IPS-15b (cell line): ENCODE measurements around the gene TAF4.

ENCODE experiments used
- H3K27me3 ChIP-seq: one replicate; pipeline ENCODE4 v1.6.1; 2013; ENCODE audit warnings: low read length; ENCODE audit not compliant: control insufficient read depth, insufficient read depth
- H3K36me3 ChIP-seq: one replicate; pipeline ENCODE4 v1.6.1; 2013; ENCODE audit warnings: low read length; ENCODE audit not compliant: control insufficient read depth, insufficient read depth
- H3K4me1 ChIP-seq: one replicate; pipeline ENCODE4 v1.6.1; 2013; ENCODE audit warnings: mild to moderate bottlenecking, low read length; ENCODE audit not compliant: control insufficient read depth, insufficient read depth
- H3K4me3 ChIP-seq: one replicate; pipeline ENCODE4 v1.5.1; 2013; ENCODE audit warnings: low read depth, low read length
- H3K9ac ChIP-seq: one replicate; pipeline ENCODE4 v1.6.1; 2013; ENCODE audit warnings: low read depth, mild to moderate bottlenecking, low read length
- H3K9me3 ChIP-seq: one replicate; pipeline ENCODE4 v1.6.1; 2013; ENCODE audit warnings: mild to moderate bottlenecking, low read length; ENCODE audit not compliant: control insufficient read depth, insufficient read depth

Gene TAF4

DNA sequence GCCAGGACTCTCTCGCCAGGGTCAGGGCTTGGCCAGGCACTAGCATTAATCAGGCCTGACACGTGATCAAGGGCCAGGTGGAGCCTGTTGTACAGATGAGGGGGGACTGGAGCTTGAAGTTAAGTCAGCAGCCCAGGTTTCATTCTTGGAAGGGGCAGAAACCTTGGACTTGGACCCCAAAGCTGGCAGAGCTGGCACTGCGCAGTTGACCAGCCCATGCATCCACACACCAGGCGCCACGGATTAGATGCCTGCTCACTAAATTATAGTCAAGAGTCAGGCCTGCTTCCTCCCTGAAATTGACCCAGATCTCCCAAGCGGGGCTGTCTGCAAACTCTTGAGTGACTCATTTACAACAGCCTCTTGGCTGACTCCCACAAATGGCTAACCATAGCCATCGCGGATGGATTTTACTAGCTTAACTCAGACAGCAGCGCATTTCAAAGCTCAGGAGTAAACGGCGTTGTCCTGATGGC is 4.1 kb upstream of the TAF4 start:
- H3K36me3 ChIP-seq = no peaks in the 10 kb centered on the region
- peaks cover 9% of the 10 kb centered on the region for H3K4me1 ChIP-seq
- no peaks in the 10 kb centered on the region for H3K27me3 ChIP-seq
- H3K9ac ChIP-seq = no peak overlapping the region
- H3K4me3 ChIP-seq = no peak overlapping the region
- H3K9me3 ChIP-seq = peaks cover 5% of the 10 kb centered on the region

DNA sequence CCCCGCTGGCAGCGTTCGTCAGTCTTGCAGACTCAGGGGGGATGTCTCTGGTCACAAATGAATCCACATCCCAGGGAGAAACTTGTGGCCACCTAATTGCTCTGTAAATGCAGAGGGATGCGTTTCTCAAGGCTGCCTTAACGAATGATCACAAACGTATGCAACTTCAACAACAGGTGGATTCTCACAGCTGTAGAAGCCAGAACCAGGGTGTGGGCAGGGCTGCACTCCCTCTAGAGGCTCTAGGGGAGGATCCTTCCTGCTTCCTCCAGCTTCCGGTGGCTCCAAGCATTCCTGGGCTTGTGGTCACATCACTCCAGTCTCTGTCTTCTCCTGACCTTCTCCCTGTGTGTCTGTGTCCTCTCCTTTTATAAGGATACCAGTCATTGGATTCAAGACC is 3.3 kb upstream of the TAF4 start:
- Histone ChIP-seq H3K4me1 (peaks cover 9% of the 10 kb centered on the region), H3K9ac (no peak overlapping the region), H3K4me3 (no peak overlapping the region), H3K9me3 (peaks cover 5% of the 10 kb centered on the region), H3K36me3 (no peaks in the 10 kb centered on the region), H3K27me3 (no peaks in the 10 kb centered on the region)

DNA sequence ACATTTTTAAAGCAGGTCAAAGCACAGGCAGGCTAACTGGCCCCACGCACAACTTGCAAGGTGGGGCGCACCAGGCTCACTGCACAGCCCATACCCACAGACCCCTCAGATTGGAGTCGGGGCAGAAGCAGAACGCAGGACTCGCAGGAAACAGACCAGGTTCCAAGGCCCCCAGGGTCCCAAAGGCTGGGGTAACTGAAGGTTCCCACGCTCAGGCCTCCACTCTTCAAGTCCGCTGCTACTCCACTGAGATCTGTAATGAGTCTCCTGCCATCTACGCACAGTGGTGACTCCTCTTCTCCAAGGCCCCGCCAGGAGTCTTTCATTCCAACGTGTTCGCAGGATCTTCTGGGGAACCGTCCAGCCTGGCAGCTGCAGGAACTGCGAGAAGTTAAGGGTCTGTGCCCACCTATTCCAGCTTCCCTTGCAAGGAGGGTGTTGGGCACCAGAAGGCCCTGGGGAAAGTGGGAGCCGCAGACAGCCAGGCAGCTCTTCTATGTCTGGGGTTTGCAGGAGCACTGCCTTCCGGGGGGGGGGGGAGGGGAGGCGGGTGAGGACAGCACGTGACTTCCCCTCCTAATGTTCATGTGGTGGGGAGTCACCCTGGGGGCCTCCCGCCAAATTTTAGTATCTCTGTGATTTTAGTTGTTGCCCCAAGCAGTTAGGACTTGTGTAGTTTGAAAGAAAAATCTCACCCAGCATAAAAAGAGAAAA is 2.0 kb upstream of the TAF4 start:
- Histone ChIP-seq H3K9me3 (no peaks in the 10 kb centered on the region), H3K9ac (no peak overlapping the region), H3K4me1 (peaks cover 9% of the 10 kb centered on the region), H3K27me3 (no peaks in the 10 kb centered on the region), H3K36me3 (no peaks in the 10 kb centered on the region), H3K4me3 (peak overlapping the region; percentile 79)

DNA sequence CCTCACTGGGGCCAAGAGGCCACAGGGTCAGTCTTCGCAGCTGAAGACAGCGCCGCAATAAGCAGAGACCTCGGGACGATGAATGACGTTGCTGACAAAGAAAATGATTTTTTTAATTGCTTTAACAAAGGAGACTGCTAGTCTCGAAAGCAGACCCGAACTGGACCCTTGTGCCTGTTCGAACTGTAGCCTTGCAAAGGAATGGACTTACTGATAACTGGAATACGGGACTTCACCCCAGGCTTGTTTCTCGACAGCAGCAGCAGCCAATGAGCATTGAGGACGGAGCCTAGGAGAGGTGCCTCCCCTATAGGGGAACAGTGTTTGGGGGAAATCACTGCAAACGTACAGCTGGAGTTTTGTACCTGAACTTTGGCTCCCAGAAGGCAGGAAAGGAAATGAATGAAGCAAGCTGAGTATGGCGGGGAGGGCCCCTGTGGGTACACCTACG is 1.3 kb upstream of the TAF4 start:
- H3K36me3 ChIP-seq = no peaks in the 10 kb centered on the region
- peak overlapping the region; percentile 70 for H3K9ac ChIP-seq
- no peaks in the 10 kb centered on the region for H3K27me3 ChIP-seq
- peaks cover 9% of the 10 kb centered on the region for H3K4me1 ChIP-seq
- H3K9me3 ChIP-seq = no peaks in the 10 kb centered on the region
- H3K4me3 ChIP-seq = peak overlapping the region; percentile 79

DNA sequence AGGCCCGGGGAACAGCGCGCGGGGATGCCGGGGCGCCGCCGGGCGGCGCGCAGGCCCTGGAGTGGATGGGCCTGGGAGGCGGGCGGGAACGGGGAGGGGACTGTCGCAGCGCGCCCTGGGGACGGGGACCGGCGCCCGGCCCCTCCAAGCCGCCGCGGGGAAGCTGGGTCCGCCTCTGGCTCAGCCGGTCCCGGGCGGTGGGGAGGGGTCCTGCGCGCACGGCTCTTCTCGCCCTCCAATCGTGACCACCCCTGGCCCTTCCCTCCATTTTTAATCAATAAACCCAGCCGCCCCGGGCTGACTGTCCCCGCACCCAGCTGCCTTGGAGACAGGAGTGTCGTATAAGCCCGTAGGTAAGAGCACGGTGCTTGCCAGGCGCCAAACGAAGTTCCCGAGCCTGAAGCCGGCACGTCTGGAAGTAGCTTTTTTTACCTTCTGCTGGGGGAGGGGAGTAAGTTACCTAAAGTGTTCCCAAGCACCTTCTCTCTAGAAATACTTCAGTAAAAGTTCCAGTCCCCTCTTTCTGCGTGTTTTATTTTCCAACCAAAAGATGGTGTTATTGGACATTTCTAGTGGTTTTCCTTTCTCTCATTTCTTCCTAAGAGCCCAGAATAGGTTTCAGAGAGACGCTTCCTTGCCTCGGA is 780 bp upstream of the TAF4 start:
- no peaks in the 10 kb centered on the region for H3K36me3 ChIP-seq
- peaks cover 9% of the 10 kb centered on the region for H3K4me1 ChIP-seq
- no peaks in the 10 kb centered on the region for H3K9me3 ChIP-seq
- peak overlapping the region; percentile 70 for H3K9ac ChIP-seq
- no peaks in the 10 kb centered on the region for H3K27me3 ChIP-seq
- peak overlapping the region; percentile 79 for H3K4me3 ChIP-seq

DNA sequence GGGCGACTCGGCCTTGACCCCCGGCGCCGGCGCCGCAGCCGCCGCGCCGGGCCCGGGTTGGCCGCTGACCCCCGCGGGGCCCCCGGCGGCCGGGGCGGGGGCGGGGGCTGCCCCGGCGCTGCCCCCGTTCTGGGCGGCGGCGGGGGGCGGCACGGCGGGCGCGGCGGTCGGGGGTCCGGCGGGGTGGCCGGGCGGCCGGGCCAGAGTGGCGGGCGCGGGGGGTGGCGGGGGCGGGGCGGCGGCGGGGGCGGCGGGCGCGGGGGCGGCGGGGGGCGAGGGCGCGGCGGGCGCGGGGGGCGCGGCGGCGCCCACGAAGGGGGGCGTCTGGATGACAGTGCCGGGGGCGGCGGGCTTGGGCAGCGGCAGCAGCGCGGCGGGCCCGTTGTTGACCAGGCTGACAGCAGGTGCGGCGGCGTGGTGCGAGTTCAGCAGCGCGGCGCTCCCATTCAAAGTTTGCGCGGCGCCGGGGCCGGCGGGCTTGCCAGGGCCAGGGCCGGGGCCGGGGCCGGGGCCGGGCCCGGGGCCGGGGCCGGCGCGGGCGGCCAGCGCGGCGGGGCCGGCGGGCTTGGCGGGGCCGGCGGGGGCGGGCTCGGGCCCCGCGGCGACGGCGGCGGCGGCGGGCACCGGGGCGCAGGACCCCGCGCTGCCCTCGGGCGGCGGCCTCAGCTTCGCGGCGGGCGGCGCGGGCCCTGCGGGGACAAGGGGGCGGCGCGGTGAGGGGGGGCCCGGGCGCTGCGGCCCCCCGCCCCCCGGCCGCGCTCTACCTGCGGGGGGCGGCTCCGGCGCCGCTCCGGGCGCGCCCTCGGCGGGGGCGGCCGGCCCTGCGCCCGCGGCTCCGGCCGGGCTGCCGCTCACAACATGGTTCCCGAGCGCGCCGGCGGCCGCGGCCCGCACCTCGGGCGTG is 659 bp downstream of the TAF4 start:
- H3K9ac ChIP-seq = peak overlapping the region; percentile 60
- H3K4me1 ChIP-seq = peaks cover 9% of the 10 kb centered on the region
- no peaks in the 10 kb centered on the region for H3K9me3 ChIP-seq

DNA sequence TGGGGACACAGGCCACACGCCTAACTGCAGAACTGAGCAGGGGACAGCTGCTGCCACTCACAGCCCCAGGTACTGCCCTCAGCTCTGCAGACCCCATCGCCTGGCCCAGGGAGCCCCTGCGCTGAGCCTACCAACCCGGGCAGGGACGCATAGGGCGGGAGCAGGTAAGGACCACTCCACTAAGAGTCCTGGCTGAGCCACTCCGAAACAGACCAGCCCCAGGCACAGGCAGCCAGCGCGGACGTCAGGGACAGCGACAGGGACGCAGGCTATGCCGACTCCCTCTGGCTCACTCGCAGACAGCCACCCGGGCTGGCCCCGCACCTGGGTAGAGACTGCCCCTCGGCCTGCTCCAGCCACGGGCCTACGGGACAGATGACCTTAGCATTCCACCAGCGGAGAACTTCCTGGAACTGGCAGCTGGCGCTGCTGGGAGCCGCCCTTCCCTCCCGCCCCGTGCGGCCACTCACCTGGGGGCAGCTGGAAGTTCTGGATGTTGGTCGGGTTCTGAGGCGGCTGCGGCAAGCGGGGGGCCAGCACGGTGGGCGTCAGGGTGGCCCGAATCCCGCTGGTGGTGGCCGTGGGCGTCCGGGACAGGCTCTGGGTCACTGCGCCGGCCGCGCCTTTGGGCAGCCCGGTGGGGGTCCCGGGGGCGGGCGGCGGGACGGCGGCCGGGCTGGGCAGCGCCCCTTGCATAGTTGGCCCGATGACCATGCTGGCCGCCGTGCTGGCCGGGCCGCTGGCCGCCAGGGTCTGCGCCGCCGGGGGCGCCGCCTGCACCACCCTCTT is 1.5 kb downstream of the TAF4 start:
- Histone ChIP-seq H3K9ac (peak overlapping the region; percentile 49), H3K36me3 (no peaks in the 10 kb centered on the region), H3K4me3 (peak overlapping the region; percentile 49), H3K9me3 (no peaks in the 10 kb centered on the region), H3K27me3 (no peaks in the 10 kb centered on the region), H3K4me1 (peaks cover 11% of the 10 kb centered on the region)

More for the DNA sequence above, 659 bp downstream of the TAF4 start:
- Histone ChIP-seq H3K36me3 (no peaks in the 10 kb centered on the region), H3K4me3 (peak overlapping the region; percentile 53), H3K27me3 (no peaks in the 10 kb centered on the region)

DNA sequence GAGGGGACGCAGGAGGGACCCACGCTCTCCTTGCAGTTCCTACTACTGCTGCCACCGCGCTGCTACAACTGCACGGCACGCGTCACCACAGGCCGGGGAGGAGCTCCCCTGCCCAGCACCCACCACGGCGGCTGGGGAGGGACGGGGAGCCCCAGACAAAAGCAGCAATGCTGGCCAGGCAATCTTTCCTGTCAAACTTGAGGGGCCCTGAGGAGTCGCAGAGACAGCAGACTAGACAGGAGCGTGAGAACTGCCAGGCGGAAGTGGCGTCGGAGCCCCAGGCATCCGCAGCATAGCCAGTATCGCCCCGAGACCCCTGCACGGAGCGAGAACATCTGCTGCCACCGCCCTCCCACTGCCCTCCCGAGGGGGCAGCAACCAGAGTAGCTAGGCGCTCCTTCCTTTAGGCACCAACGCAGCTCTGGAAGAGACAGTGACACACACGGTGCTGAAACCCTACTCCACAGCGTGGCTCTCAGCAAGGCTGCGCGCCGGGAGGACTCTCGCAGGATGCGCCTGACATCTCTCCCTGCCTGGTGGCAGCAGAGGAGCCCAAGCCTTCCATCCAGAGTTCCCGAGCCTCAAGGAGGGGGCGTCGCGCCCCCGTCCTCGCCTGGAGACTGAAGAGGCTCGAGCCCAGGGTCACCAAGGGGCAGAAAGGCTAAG is 2.2 kb downstream of the TAF4 start:
- Histone ChIP-seq H3K36me3 (no peaks in the 10 kb centered on the region), H3K4me3 (peak overlapping the region; percentile 49), H3K9me3 (no peaks in the 10 kb centered on the region), H3K4me1 (peaks cover 11% of the 10 kb centered on the region), H3K9ac (peak overlapping the region; percentile 49), H3K27me3 (no peaks in the 10 kb centered on the region)

DNA sequence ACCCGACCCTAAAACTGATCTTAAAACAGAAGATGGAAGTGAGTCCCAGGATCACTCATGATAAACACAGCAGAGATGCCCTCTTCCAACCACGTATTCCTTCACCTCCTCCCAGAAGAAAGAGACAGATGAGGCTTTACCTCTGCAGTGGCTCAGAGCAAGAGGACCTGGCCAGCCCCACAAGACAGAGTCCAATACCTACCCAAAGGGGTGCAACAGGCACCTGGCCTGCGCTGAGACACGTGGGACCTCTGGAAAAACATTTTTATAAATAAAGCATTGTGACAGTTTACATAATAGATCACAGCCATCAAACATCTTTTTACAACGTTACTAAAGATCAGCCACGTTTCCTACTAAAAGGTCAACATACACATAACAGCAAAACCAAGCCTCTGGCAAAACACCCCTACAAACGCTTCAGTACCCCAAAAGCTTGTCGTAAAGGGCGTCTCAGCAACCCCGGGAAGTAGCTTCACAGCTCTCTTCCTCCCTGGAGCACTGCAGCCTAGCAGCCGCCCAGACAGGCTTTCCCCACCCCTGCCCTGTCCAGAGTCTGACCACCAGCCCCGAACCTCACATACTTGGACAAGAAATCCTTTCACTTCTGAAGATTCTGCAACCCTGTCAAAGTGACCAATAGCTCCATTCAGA is 2.9 kb downstream of the TAF4 start:
- H3K4me3 ChIP-seq = no peak overlapping the region
- peaks cover 11% of the 10 kb centered on the region for H3K4me1 ChIP-seq
- no peaks in the 10 kb centered on the region for H3K36me3 ChIP-seq
- H3K27me3 ChIP-seq = no peaks in the 10 kb centered on the region
- H3K9me3 ChIP-seq = no peaks in the 10 kb centered on the region
- H3K9ac ChIP-seq = peak overlapping the region; percentile 24

DNA sequence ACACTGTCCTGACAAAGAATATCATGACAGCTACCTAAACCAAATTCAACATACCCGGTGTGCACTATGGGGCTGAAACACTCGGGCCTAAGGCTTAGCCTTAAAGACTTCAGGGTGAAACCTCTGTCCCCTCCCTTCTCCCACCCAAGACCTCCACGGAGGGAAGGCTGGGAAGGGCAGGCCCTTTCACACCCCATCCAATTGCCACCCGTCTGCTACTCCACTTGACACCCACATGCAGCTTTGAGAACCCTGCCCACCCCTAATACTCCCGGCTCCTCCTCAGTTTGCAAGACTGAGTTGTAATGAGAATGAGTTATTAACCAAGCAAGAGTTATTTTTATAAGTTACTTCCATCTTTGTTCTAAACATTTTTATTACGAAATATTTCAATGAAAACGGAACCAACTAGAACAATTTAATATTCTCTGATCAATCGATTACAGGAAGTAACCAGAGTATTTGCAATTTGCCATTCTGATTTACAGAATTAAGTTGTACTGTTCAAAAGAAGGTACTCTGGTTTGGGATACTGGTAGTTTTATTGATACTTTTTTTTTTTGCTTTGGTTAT is 3.7 kb downstream of the TAF4 start:
- Histone ChIP-seq H3K4me1 (peaks cover 5% of the 10 kb centered on the region), H3K9me3 (no peaks in the 10 kb centered on the region), H3K9ac (no peak overlapping the region)

More for the DNA sequence above, 3.7 kb downstream of the TAF4 start:
- Histone ChIP-seq H3K27me3 (no peaks in the 10 kb centered on the region), H3K36me3 (no peaks in the 10 kb centered on the region), H3K4me3 (no peak overlapping the region)
